ENCODE measurements around the gene SSH2.

Gene SSH2

DNA sequence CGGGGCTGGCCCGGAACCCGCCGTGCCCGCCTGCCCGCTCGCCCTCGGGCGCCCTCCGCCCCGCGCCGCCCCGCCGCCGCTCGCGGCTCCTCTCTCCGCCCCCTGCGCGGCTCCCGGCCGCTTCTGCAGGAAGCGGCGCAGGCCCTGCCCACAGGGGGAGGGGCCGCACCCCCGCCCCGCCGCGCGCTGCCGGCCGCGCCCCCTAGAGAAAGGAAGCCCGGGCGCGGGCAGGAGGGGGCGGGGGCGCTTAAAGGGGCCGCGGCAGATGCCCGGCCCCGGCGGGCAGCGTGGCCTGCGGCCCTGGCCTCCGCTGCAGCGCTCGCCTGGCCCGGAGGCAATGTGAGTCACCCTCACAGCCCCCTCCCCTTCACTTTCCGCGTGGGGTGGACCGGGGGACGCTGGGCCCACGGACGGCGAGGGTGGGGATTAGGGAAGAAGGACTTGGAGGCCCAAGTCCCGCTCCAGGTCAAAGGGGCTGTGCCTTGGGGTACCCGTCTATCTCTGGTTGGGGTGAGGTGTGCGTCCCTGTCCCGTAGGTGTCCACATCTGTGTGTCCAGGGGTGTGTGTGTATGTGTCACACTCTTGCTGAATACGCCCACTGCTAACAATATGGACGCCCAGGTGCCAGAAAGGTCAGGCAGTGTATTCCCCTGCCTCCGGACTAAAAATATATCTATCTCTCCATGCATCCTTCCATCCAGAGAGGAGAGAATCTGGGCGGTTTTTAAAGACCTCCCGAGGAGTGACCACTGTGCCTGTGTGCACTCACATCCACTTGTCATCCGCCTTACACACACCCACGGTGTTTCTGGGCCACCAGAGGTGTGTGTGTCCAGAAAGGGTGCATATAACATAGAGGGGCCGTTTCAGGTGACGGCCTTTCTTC lies 340.3 kb downstream of the SSH2 start, which contains the start of gene GIT1:
Gene GIT1 (minus strand): TSS at position 125 of the 887 bp plus-strand sequence. CDS start 270 bp downstream, outside the sequence.
- TF ChIP-seq, protein P1, sequence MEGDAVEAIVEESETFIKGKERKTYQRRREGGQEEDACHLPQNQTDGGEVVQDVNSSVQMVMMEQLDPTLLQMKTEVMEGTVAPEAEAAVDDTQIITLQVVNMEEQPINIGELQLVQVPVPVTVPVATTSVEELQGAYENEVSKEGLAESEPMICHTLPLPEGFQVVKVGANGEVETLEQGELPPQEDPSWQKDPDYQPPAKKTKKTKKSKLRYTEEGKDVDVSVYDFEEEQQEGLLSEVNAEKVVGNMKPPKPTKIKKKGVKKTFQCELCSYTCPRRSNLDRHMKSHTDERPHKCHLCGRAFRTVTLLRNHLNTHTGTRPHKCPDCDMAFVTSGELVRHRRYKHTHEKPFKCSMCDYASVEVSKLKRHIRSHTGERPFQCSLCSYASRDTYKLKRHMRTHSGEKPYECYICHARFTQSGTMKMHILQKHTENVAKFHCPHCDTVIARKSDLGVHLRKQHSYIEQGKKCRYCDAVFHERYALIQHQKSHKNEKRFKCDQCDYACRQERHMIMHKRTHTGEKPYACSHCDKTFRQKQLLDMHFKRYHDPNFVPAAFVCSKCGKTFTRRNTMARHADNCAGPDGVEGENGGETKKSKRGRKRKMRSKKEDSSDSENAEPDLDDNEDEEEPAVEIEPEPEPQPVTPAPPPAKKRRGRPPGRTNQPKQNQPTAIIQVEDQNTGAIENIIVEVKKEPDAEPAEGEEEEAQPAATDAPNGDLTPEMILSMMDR (IDR thresholded peaks at IDR 0.05; ENCODE audit: insufficient read depth, low read length, missing control alignments), result no peak
- POLR2A ChIA-PET, result no interaction called here
- H3K4me3 ChIP-seq (ENCODE audit: low read depth, low read length), result peak within 1 kb of the TSS; percentile 82
- no peak for DNase-seq (ENCODE audit: low read depth, low spot score)
- CTCF ChIA-PET, result interaction anchor here (0.9 to 20.8 kb wide), 7 partner anchors 9 to 499 kb away, joined by 3 to 210 read pairs (median 23); partner anchors contain the start of gene TP53I13

GRCh38 chr17:29588562-29589411 lies 341.2 kb downstream of the SSH2 start:
- TF ChIP-seq, protein P1 (IDR thresholded peaks at IDR 0.05; ENCODE audit: insufficient read depth, low read length, missing control alignments), result no peak
- no peak for DNase-seq (ENCODE audit: low read depth, low spot score)
- CTCF ChIA-PET, result interaction anchor here (1.0 to 20.8 kb wide), 10 partner anchors 8 to 342 kb away, joined by 3 to 210 read pairs (median 8); partner anchors contain the start of genes ABHD15, SSH2 and TP53I13
- H3K4me3 ChIP-seq (ENCODE audit: low read depth, low read length), result peak overlapping the region; percentile 82
- POLR2A ChIA-PET, result interaction anchor here (1.0 to 1.7 kb wide), 4 partner anchors 13 to 51 kb away, joined by 3 to 5 read pairs (median 4); no protein-coding TSS in a partner anchor

GRCh38 chr17:29588017-29588561 lies 341.9 kb downstream of the SSH2 start:
- DNase-seq (ENCODE audit: low read depth, low spot score), result no peak
- CTCF ChIA-PET, result interaction anchor here (1.2 to 20.8 kb wide), 9 partner anchors 10 to 343 kb away, joined by 3 to 210 read pairs (median 9); partner anchors contain the start of genes ABHD15, SSH2 and TP53I13
- POLR2A ChIA-PET, result interaction anchor here (0.7 to 1.7 kb wide), 5 partner anchors 12 to 438 kb away, joined by 3 to 5 read pairs (median 3); no protein-coding TSS in a partner anchor
- TF ChIP-seq, protein P1 (IDR thresholded peaks at IDR 0.05; ENCODE audit: insufficient read depth, low read length, missing control alignments), result no peak
- peak overlapping the region; percentile 82 for H3K4me3 ChIP-seq (ENCODE audit: low read depth, low read length)

DNA sequence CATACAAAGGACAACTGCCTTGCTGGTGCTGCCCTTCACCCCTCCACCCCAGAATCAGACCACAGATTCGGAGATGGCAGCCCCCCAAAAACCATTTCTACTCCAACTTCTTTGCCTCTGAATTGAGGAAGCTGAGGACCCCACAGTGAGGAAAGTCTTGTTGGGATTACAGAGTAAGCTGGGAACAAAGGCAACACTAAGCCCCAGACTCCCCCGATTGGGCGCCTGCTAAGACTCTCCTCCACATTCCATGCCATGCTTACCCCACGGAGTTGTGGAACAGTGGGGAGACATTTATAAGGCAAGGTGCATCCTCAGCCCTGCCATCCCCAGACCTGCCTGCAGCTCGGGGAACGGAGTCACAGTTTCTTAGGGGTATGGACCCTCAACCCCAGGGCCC lies 342.4 kb downstream of the SSH2 start:
- H3K4me3 ChIP-seq (ENCODE audit: low read depth, low read length), result peak overlapping the region; percentile 82
- POLR2A ChIA-PET, result interaction anchor here (0.7 to 1.7 kb wide), 3 partner anchors 11 to 439 kb away, joined by 3 to 5 read pairs (median 4); no protein-coding TSS in a partner anchor
- TF ChIP-seq, protein P1 (IDR thresholded peaks at IDR 0.05; ENCODE audit: insufficient read depth, low read length, missing control alignments), result no peak
- CTCF ChIA-PET, result interaction anchor here (1.2 to 20.8 kb wide), 9 partner anchors 10 to 343 kb away, joined by 3 to 210 read pairs (median 9); partner anchors contain the start of genes ABHD15, SSH2 and TP53I13
- no peak for DNase-seq (ENCODE audit: low read depth, low spot score)

GRCh38 chr17:29586676-29587469 lies 343.2 kb downstream of the SSH2 start:
- no peak for DNase-seq (ENCODE audit: low read depth, low spot score)
- TF ChIP-seq, protein P1 (IDR thresholded peaks at IDR 0.05; ENCODE audit: insufficient read depth, low read length, missing control alignments), result no peak
- peak overlapping the region; percentile 25 for H3K4me3 ChIP-seq (ENCODE audit: low read depth, low read length)
- ChIA-PET POLR2A (interaction anchor here (1.2 kb wide), 1 partner anchor 53 kb away, joined by 4 read pairs; no protein-coding TSS in a partner anchor), CTCF (interaction anchor here (1.4 to 20.8 kb wide), 10 partner anchors 9 to 344 kb away, joined by 3 to 210 read pairs (median 12); partner anchors contain the start of genes ABHD15, SSH2 and TP53I13)

Measured in AG04449 (cell line).